Tibial nerve (tissue), 4 donors: ENCODE data around the gene ZNF574. TPM values are rescaled to one million over a fixed set of nuclear protein-coding genes. Genes with fewer than 3 reads are reported as not detected.
"Not testable (repeated sequence)": the region's sequence is repeated elsewhere in the genome, so short reads cannot be mapped to it uniquely, and the experiment has no call there.

Experiments used
- DNase-seq, 2 donors: peaks; one replicate each; pipeline ENCODE4 v3.0.0-alpha.2; 2019; ENCODE audit warnings: low spot score in 2 of 2
- H3K27ac ChIP-seq, 4 donors: fragments of 200-600 bp; sonication (generic) in 3 of 4; one replicate each; pipeline ENCODE4 v1.5.1; 2017 to 2019; ENCODE audit warnings: mild to moderate bottlenecking in 1 of 4
- H3K27me3 ChIP-seq, 2 donors: fragments of 200-600 bp; sonication (generic) in 1 of 2; one replicate each; pipeline versions ENCODE4 v1.5.1 to v1.6.0; 2017 to 2019
- H3K36me3 ChIP-seq, 3 donors: fragments of 200-600 bp; sonication (generic); one replicate each; pipeline ENCODE4 v1.5.1; 2018 to 2019
- H3K4me1 ChIP-seq, 4 donors: fragments of 200-600 bp; sonication (generic) in 3 of 4; one replicate each; pipeline ENCODE4 v1.5.1; 2017 to 2019
- H3K4me3 ChIP-seq, 4 donors: fragments of 200-600 bp; sonication (generic) in 3 of 4; one replicate each; pipeline ENCODE4 v1.5.1; 2017 to 2019; ENCODE audit warnings: mild to moderate bottlenecking in 1 of 4, moderate library complexity in 1 of 4
- H3K9me3 ChIP-seq, 4 donors: fragments of 200-600 bp; sonication (generic) in 3 of 4; one replicate each; pipeline ENCODE4 v1.5.1; 2017 to 2019
- CTCF ChIP-seq, 5 experiments: fragments of 200-600 bp in 3 of 5; fragments of 450-650 bp in 2 of 5; sonication (generic) in 3 of 5; IDR thresholded peaks; one replicate each; pipeline ENCODE4 v1.5.1; 2016 to 2019; ENCODE audit warnings: antibody characterized with exemption in 5 of 5, mild to moderate bottlenecking in 3 of 5, moderate library complexity in 2 of 5
- EP300 ChIP-seq, 2 donors: sonication (generic); formaldehyde crosslinking; IDR thresholded peaks; one replicate each; pipeline ENCODE4 v1.6.1; 2017; ENCODE audit warnings: antibody characterized with exemption in 2 of 2, mild to moderate bottlenecking in 1 of 2
- POLR2A ChIP-seq, 2 donors: fragments of 450-650 bp; IDR thresholded peaks; one replicate each; pipeline ENCODE4 v1.6.1; 2017; ENCODE audit warnings: antibody characterized with exemption in 2 of 2, mild to moderate bottlenecking in 2 of 2, moderate library complexity in 2 of 2
- WGBS, 2 donors: methylation state at CpG; one replicate each; pipeline ENCODE4 v1.1.5; 2018; 5-methylcytosine and 5-hydroxymethylcytosine counted together
- total RNA-seq, 4 donors: library from RNA; depleted of rRNA; stranded (reverse); fragments of >200 nt; gene quantifications; one replicate each; pipeline ENCODE4 v1.1.0, GENCODE V29; 2016

ZNF574 gene
- total RNA-seq, 4 donors from 2014 or later, result 14.3 to 22.2 (median 17.5) TPM

GRCh38 chr19:42095814-42096230 is 19.9 kb downstream of the ZNF574 start:
- Histone ChIP-seq H3K36me3 (no peaks in the 10 kb centered on the region), H3K4me3 (no peak overlapping the region), H3K27ac (no peak overlapping the region), H3K9me3 (no peaks in the 10 kb centered on the region), H3K27me3 (peaks cover 0 to 25% of the 10 kb centered on the region in 2 donors), H3K4me1 (peaks cover 0 to 16% (median 0%) of the 10 kb centered on the region in 4 donors)
- 17 to 18% methylated on average over 19 to 21 of the region's 28 CpGs for whole genome bisulfite sequencing, 2 donors
- TF ChIP-seq EP300 (IDR thresholded peaks at IDR 0.05) (no peak), POLR2A (IDR thresholded peaks at IDR 0.05) (no peak), CTCF (IDR thresholded peaks at IDR 0.05) (no peak)
- no peak for DNase-seq

DNA sequence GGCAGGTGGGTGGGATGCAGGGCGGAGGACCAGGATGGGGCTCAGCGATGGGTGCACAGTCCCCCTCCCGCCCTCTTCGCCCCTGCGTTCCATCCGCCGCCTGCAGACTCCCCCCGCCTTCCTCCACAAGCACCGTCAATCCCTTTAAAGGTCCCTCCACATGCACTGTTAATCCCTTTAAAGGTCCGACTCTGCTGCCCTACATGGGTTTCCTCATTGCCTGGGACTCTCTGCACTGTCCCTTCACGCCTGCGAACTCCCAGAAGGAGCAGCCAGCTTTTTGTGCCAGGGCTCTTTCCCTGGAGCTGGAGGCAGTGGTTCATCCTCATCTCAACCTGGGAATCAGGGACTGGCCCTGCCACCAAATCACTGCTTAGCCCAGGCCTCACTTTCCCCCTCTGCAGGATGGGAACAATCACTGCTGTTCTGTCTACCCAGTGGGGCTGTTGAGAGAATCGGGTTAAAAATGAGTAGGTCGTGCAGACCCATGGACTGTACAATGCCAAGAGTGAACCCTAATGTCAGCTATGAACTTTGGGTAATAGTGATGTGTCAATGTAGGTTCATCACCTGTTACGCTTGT is 20.4 kb downstream of the ZNF574 start:
- no peaks in the 10 kb centered on the region for H3K9me3 ChIP-seq
- 34 to 47% methylated on average over 15 of the region's 15 CpGs for WGBS, 2 donors
- no peak for DNase-seq
- no peak overlapping the region for H3K27ac ChIP-seq
- TF ChIP-seq POLR2A (IDR thresholded peaks at IDR 0.05), result no peak
- no peak for TF ChIP-seq CTCF (IDR thresholded peaks at IDR 0.05)
- no peak for TF ChIP-seq EP300 (IDR thresholded peaks at IDR 0.05)
- no peak overlapping the region for H3K4me3 ChIP-seq
- H3K4me1 ChIP-seq, result peaks cover 0 to 16% (median 0%) of the 10 kb centered on the region in 4 donors
- H3K36me3 ChIP-seq, result no peaks in the 10 kb centered on the region
- peaks cover 0 to 25% of the 10 kb centered on the region in 2 donors for H3K27me3 ChIP-seq

DNA sequence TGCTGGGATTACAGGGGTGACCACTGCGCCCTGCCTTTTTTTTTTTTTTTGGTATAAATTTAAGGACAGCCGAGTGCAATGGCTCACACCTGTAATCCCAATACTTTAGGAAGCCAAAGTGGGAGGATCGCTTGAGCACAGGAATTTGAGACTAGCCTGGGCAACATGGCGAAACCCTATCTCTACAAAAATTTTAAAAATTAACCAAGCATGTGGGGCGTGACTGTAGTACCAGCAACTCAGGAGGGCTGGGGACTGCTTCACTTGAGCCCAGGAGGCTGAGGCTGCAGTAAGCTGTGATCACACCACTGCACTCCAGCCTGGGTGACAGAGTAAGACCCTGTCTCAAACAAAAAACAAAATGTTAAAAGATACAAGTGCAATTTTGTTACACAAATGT is 21.5 kb downstream of the ZNF574 start:
- H3K27me3 ChIP-seq, result peaks cover 0 to 25% of the 10 kb centered on the region in 2 donors
- H3K9me3 ChIP-seq, result no peaks in the 10 kb centered on the region
- H3K27ac ChIP-seq, result no peak overlapping the region
- WGBS, 2 donors, result 92 to 93% methylated on average over 5 of the region's 5 CpGs
- H3K4me1 ChIP-seq, result peaks cover 0 to 8% (median 0%) of the 10 kb centered on the region in 4 donors
- no peak for DNase-seq
- TF ChIP-seq CTCF (IDR thresholded peaks at IDR 0.05), result no peak
- H3K36me3 ChIP-seq, result no peaks in the 10 kb centered on the region
- H3K4me3 ChIP-seq, result no peak overlapping the region

DNA sequence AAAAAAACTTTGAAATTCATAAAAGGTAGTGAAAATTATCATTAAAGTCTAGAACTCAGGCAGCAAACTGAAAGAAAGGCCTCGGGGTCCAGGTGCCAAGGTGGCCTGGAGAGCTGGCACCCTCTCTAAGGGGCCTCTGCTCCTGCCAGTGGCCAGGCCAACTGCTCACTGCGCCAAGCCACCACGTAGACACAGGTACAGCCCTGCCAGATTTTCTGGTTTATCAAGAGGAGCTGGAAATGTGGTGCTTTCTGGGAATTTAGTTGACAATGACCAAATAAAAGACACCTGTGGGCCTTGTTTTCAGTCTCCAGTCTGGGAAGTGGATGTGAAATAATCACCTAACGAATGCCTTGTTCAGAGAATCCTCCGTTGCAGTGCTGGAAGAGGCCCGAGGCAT is 22.8 kb downstream of the ZNF574 start:
- Histone ChIP-seq H3K27me3 (peaks cover 0 to 25% of the 10 kb centered on the region in 2 donors), H3K36me3 (no peaks in the 10 kb centered on the region), H3K4me1 (peaks cover 0 to 8% (median 0%) of the 10 kb centered on the region in 4 donors), H3K9me3 (no peaks in the 10 kb centered on the region), H3K4me3 (no peak overlapping the region), H3K27ac (no peak overlapping the region)
- DNase-seq, result no peak
- WGBS, 2 donors, result 80 to 87% methylated on average over 6 of the region's 6 CpGs
- TF ChIP-seq CTCF (IDR thresholded peaks at IDR 0.05) (no peak), POLR2A (IDR thresholded peaks at IDR 0.05) (no peak), EP300 (IDR thresholded peaks at IDR 0.05) (no peak)

- WGBS, 2 donors, result 45 to 61% methylated on average over 6 of the region's 6 CpGs
- DNase-seq, result no peak
- H3K27ac ChIP-seq, result no peak overlapping the region
- H3K4me1 ChIP-seq, result peaks cover 0 to 8% (median 0%) of the 10 kb centered on the region in 4 donors
- H3K4me3 ChIP-seq, result no peak overlapping the region
- no peaks in the 10 kb centered on the region for H3K9me3 ChIP-seq
- H3K36me3 ChIP-seq, result no peaks in the 10 kb centered on the region
- no peak for TF ChIP-seq EP300 (IDR thresholded peaks at IDR 0.05)
- TF ChIP-seq CTCF (IDR thresholded peaks at IDR 0.05), result no peak
- TF ChIP-seq POLR2A (IDR thresholded peaks at IDR 0.05), result no peak
- H3K27me3 ChIP-seq, result peaks cover 0 to 25% of the 10 kb centered on the region in 2 donors
Observed at GRCh38 chr19:42099336-42099925, 23.5 kb downstream of the ZNF574 start.

DNA sequence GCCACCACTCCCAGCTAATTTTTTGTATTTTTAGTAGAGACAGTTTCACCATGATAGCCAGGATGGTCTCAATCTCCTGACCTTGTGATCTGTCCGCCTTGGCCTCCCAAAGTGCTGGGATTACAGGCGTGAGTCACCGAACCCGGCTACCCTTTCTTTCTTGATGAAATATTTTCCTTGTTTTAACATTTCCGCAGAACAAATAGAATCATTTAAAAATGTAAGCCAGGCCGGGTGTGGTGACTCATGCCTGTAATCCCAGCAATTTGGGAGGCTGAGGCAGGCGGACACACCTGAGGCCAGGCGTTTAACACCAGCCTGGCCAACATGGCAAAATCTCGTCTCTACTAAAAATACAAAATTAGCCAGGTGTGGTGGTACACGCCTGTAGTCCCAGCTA is 24.3 kb downstream of the ZNF574 start:
- DNase-seq, H3K36me3 ChIP-seq, H3K4me1 ChIP-seq, H3K27ac ChIP-seq, H3K9me3 ChIP-seq, H3K4me3 ChIP-seq: not testable (repeated sequence)
- 92 to 93% methylated on average over 10 of the region's 10 CpGs for WGBS, 2 donors
- peaks cover 0 to 23% of the 10 kb centered on the region in 2 donors for H3K27me3 ChIP-seq
